ENCODE data around the gene COL8A1.

COL8A1 gene

DNA sequence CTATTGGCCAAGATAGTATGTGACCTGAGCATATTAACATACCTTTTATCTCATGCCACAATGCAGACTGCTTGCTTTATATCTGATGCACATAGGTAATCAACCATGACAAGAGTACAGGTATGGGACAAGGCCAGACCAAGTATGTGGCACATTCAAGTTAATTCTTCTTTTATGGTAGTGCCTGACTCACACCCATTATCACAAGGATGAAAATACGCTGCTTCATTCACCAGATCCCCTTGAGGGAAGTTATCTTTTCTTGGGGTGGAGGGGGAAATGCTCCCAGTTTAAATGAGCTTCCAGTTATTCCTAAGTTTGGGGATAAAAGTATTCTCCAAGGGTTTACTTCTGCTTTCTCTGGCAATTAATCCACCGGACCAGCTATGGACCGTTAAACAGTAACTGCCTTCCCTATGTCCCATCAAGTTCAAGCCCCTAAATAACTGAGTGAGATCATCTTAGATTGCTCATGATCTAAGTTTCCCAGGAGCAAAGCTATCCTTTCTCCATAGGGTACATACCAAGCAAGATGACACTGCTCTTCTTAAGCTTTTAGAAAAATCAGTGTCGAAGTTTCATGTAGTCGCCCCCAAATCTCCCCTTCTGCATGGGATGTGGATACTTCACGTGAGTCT, 1.9 kb downstream of the COL8A1 start:
- no peak for DNase-seq

DNA sequence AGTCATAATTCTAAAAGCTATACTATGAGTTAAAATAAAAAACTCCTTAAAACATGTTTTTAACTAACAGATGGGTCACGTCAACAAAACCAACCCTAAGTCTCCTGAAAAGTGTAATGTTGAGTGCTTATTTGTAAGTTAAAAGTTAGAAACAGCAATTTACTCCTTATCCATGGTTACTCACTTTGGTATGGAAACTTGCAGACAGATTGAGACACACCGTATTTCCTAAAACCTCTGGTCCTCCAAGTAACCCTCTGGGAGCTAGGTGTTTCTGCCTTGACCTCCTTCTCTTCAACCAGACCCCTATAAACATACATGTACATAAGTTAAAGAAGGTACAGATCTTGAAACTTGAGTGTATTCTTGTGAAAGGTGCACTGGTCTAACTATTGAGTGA, 3.1 kb downstream of the COL8A1 start:
- no peak for DNase-seq

DNA sequence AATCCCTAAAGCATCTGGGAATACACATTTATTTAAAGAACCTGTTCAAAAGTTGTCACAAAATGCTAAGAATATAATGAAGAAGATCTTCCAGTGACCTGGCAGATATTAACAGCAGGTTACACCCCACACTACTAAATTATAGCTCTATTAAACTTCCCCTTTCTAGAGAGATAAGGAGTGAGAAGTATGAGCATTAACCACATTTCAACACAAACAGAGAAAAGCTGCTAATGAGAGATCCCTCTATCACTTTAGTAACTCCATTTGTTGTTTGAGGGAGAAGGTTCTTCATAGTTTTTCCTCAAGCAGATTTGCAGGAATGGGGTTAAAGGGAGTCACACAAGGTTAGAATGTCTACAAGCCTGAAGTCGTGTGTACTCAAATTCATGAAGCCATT, 3.6 kb downstream of the COL8A1 start:
- DNase-seq, result no peak

DNA sequence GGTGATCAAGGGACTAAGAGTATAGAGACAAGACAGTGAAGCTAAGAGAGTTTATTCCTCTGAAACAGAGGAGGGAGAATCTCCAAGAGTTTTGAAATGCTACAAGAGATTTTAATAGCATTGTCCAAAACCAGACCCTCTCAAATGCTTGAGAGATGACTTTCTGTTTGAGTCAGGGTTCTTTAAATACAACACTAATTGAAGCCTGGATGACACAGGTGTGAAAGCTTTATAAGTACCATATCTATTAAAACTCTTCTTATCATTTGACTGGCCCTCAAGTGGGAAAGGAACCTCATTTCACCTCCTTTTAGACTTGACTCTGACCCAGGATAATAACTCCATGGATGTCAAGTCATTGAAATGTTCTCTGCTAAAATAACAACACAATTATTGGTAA, 5.6 kb downstream of the COL8A1 start:
- no peak for DNase-seq

DNA sequence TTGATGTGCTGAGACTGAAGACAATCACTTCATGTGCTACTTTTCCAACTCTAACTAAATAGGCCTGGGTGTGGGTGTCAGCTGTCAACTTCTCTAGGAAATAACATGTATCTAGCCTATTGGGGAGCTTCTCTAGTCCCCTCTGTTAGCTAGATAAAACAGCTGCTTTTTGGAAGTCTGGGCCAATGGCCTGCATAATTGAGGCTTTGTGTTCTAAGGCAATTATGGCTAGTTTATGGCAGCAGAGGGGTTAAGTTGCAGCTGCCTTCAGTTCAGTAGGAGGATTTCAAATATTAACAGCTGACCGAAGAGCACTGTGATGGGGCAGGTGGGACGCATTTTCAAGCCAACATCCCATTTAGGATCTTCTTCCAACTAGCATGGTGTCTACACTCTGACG, 6.4 kb downstream of the COL8A1 start:
- no peak for DNase-seq

DNA sequence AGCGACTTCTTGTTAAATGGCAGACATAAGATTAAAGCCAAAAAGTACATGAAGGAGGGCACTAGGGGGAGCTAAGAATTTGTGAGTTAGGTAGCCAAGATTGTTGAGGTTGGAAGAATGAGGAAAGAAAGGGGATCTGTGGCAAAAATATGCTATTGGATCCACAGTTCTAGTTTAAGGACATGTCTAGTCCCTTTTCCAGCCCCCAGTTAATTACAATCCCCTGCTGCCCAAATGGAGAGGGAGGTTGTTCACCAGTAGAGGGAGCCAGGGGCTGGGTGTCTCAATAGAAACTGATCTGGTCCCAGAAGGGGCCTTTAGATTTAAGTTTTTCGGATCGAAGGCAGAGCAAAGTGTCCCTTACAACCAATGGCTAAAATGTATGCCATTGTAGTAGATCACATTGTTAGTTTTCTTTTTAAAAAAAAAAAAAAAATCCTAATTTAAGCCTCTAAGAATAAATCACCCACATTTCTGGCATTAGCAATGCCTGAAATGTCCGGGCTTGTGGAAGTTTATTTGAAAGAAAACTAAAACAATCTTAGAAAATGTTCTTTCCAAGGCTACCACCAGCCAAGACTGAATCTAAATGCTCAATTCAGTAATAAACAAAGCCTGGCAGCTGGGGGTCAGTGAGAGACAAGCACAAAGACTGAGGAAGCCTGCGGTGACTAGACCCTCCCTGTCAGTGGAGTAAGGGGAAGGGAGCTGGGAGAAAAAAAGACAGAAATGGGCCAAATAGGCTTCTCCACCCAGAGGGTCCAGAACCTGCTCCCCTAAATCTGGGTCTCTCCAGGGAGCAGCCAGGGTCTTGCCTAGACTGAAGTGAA, 7.1 kb downstream of the COL8A1 start:
- DNase-seq, result no peak

GRCh38 chr3:99646107-99646435, 7.7 kb downstream of the COL8A1 start:
- no peak for DNase-seq

GRCh38 chr3:99647081-99647480, 8.7 kb downstream of the COL8A1 start:
- no peak for DNase-seq

DNA sequence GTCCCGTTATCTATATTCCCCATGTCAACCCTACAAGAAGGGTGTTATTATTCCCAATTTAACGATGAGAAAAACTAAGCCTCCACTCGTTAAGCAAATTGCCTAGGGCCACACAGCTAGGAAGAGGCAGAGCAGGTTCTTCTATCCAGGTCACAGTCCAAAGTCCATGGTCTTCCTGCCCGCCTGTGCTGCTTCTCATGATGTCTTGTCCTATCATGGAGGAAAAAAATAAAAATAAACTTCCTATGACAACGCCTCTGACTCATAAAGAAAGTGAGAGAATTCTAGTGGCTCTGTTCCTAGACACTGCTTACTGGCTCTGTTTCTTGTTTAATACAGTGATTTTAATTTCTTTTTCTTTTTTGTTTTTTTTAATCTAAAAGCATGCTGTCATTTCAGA, 9.7 kb downstream of the COL8A1 start:
- DNase-seq, result no peak

DNA sequence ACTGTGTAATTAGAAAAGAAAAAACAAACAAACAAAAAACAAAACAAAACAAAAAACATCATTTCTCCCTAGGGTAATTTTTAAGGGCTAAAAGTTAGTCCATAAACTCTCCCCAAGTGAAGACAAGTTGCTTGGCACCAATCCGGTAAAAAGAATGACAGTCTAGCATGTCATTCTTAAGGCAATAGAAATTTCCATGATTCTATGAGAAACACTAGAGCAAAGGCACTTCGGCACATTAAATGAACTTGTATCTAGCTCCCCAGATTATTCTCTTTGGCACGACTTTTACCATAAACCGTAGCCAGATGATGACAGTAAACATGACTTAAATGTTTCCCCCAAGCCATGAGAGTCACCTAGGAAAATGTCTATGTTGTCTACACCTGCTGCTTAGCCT, 10.1 kb downstream of the COL8A1 start:
- DNase-seq, result no peak

DNA sequence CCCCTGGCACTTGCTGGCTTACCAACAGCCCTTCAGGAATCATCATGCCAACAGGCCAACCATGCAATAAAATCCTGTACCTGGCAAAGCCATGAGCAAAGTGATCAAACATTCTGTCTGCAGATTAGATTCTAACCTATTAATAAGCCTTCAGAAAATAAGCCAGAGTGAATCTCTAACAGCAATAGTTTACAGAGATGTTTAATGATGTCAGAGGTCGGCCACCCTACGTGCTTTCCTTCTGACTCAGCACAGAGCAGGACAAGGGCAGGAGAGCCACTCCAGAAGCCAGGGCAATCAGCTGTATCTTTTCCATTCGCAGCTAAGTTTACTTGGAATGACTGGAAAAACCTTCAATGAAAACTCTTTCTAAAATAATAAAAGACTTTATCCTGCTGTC, 13.1 kb downstream of the COL8A1 start:
- no peak for DNase-seq

GRCh38 chr3:99656624-99657023, 18.2 kb downstream of the COL8A1 start:
- DNase-seq, result no peak

DNA sequence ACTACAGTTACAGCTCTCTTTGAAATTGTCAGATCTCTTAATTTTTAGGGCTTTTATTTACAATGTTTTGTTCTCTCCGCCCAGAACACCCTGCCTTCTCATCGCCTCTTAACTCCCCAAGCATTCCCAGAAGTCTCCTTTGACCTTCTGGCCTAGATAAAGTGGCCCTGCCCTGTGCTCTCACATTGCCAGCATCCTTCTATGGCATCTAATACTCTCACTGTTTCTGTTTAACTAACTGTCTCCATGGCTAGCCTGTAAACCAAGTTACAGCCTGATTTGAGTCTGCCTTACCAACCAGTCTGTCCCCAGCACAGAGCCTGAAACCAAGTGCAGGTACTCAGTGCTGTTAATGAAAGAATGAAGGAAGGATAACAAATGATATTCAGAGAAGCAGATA, 19.9 kb downstream of the COL8A1 start:
- no peak for DNase-seq

DNA sequence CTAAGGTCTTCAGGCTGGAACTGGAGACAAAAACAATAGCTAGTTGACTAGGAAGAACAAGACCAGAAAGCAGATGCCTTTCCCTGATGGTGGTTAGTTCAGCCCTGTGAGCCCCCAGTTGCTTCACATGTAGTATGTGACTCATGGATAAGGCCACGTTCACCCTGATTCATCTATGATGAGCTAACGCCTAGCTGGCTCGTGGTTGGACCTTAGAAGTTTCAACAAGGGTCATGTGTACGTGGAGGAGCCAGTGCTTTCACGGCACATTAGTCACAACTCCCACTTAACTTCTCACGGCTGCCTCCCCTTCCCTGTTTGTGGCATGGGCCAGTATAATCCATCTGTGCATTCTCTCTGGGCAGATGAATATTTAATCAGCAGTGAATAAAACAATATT, 20.6 kb downstream of the COL8A1 start:
- no peak for DNase-seq

- DNase-seq, result no peak
Observed at GRCh38 chr3:99659951-99660350, 21.6 kb downstream of the COL8A1 start.

- no peak for DNase-seq
Observed at GRCh38 chr3:99662838-99663570, 24.6 kb downstream of the COL8A1 start.

DNA sequence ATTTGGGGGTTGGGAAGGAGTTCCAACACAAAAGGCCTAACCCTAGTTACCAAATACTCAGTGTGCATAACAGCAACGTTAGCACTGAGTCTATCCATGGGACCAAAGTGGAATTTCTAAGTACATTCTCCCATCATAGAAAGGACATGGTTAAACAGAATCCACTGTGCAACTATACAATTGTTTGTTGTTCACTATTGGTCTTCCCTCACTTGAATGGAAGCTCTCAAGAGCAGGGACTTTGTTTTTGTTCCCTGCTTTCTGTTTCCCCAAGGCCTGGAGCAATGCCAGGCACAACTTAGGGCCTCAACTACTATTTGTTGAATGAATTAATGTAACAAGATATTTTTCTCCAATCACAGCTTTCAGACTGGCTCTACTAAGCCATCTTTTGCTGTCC, 25.6 kb downstream of the COL8A1 start:
- no peak for DNase-seq

- no peak for DNase-seq
Observed at GRCh38 chr3:99665017-99665416, 26.6 kb downstream of the COL8A1 start.

GRCh38 chr3:99666201-99666600, 27.8 kb downstream of the COL8A1 start:
- no peak for DNase-seq

GRCh38 chr3:99668044-99668443, 29.6 kb downstream of the COL8A1 start:
- DNase-seq, result no peak

DNA sequence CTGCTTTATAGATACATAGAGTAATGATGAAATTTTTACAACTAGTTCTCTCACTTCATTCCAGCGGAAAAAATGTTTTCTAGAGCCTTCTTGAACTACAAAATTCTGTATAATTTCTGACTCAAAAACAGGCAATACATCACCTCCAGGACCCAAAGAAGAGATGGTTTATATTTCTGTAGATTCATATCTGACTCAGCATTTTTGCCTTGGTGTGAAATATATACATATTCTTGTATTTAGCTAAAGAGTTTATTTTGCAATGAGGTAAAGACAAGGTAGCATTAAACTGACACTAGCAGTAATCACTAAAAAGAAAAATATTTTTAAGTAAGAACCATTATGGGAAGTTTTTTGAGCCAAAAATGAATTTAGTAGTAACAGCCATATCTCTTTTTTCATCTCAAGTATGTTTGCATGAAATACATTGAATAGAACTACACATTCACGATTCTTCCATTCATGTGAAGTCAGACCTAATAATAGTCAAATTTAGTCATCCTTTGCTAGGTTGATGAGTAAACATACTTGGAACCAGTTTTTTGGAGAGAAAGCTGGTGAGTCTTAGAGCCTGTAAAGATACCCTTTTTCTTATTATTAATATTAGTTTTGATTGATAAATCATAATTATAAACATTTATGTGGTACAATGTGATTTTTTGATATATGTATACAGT, 31.6 kb downstream of the COL8A1 start:
- DNase-seq, result no peak

- no peak for DNase-seq
Observed at GRCh38 chr3:99670556-99670950, 32.2 kb downstream of the COL8A1 start.

DNA sequence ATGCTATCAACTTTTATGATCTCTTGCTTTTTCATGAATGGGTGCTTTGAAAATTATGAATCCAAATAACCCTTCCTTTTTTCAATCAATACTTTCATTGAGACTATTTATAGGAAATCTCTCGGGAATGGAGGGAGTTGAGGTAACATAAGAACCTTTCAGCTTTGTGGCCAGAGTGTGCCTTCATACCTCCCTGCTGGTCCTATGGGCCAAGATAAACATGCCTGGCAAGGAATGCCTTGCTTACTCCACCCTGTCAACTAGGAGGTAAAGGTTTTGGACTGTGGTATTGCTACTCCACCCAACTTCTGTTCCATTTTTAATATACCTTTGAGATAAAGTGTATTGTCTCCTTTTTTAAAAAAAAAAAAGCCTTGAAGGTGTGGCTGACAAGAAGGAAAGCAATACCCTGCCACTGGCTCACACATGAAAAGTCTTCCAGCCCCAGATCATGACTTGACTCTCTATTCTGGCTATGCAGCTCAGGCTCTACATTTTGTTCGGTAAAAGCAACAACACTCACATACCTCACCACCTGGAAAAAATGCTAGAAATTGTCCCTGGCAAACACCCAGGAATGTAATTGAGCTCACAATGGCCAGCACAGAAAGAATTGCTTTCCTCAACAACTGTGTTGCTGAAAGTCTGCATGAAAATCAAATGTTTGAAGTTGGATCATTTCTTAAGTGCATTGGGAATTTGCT, 35.8 kb downstream of the COL8A1 start:
- no peak for DNase-seq

Measured in CD4-positive, alpha-beta T cell treated with Interleukin-6 for 4 hours (primary cell).